HG02852 (cell line): ENCODE data around the gene U2AF2.
A peak's percentile ranks its signal among the peaks of the same experiment; 100 is the strongest.

Source experiments
- ATAC-seq: cut with Tn5 transposase; IDR thresholded peaks from one replicate; pipeline ENCODE4 v1.9.1; 2021; ENCODE audit warnings: mild to moderate bottlenecking, moderate library complexity; ENCODE audit not compliant: unreplicated experiment

U2AF2 gene

GRCh38 chr19:55621205-55621672, 33.6 kb upstream of the U2AF2 start:
- no peak for ATAC-seq

- ATAC-seq: no peak
Measured at GRCh38 chr19:55621673-55622231, 33.1 kb upstream of the U2AF2 start.

- ATAC-seq: no peak
Measured at GRCh38 chr19:55622242-55622969, 32.4 kb upstream of the U2AF2 start.

- ATAC-seq: no peak
Measured at GRCh38 chr19:55623130-55623529, 31.7 kb upstream of the U2AF2 start.

GRCh38 chr19:55623561-55623960, 31.3 kb upstream of the U2AF2 start:
- no peak for ATAC-seq

GRCh38 chr19:55624109-55625003, 30.5 kb upstream of the U2AF2 start, which contains the start of gene ZNF784:
TSS of gene ZNF784 (minus strand) at chr19:55624566. CDS start at chr19:55624561, 5 bp downstream.
- peak; percentile 67 for ATAC-seq

- no peak for ATAC-seq
Measured at GRCh38 chr19:55625004-55625326, 29.9 kb upstream of the U2AF2 start.

GRCh38 chr19:55626350-55626749, 28.5 kb upstream of the U2AF2 start:
- ATAC-seq: no peak

GRCh38 chr19:55632463-55632834, 22.4 kb upstream of the U2AF2 start:
- ATAC-seq: no peak

- no peak for ATAC-seq
Measured at GRCh38 chr19:55633861-55634260, 21.0 kb upstream of the U2AF2 start.

GRCh38 chr19:55635334-55635717, 19.5 kb upstream of the U2AF2 start:
- no peak for ATAC-seq

GRCh38 chr19:55635856-55636440, 18.9 kb upstream of the U2AF2 start:
- ATAC-seq: no peak

- ATAC-seq: no peak
Measured at GRCh38 chr19:55636723-55637122, 18.1 kb upstream of the U2AF2 start.

- no peak for ATAC-seq
Measured at GRCh38 chr19:55637534-55637933, 17.3 kb upstream of the U2AF2 start.

GRCh38 chr19:55638864-55639359, 15.9 kb upstream of the U2AF2 start:
- no peak for ATAC-seq

GRCh38 chr19:55640043-55640576, 14.7 kb upstream of the U2AF2 start:
- no peak for ATAC-seq

GRCh38 chr19:55640577-55641425, 14.0 kb upstream of the U2AF2 start, which contains the start of gene ZNF580:
TSS of gene ZNF580 (plus strand) at chr19:55641002. CDS start at chr19:55642509, 1,507 bp downstream.
- ATAC-seq: peak; percentile 31

- ATAC-seq: no peak
Measured at GRCh38 chr19:55641426-55642152, 13.2 kb upstream of the U2AF2 start.
